Thymus (tissue), 11 donors: ENCODE results near the gene REXO4. TPM values are rescaled to one million over a fixed set of nuclear protein-coding genes. Genes with fewer than 3 reads are reported as not detected.

ENCODE experiments used
- DNase-seq, 9 donors: peaks; one replicate each; pipeline ENCODE4 v3.0.0-alpha.2; 2013; ENCODE audit warnings: low spot score in 9 of 9, low read depth in 6 of 9, missing footprints in 1 of 9
- H3K27ac ChIP-seq, 2 donors: one replicate each; pipeline ENCODE4 v1.5.1; 2013; ENCODE audit warnings: control low read depth in 1 of 2, low read depth in 1 of 2, low read length in 1 of 2, mild to moderate bottlenecking in 1 of 2, moderate library complexity in 1 of 2
- H3K27me3 ChIP-seq, 2 donors: one replicate each; pipeline ENCODE4 v1.5.1; 2013; ENCODE audit warnings: low read length in 1 of 2; ENCODE audit not compliant: control insufficient read depth in 2 of 2, insufficient read depth in 1 of 2
- H3K36me3 ChIP-seq, 2 donors: one replicate each; pipeline ENCODE4 v1.5.1; 2013; ENCODE audit warnings: low read length in 1 of 2, mild to moderate bottlenecking in 1 of 2, moderate library complexity in 1 of 2; ENCODE audit not compliant: control insufficient read depth in 2 of 2, insufficient read depth in 2 of 2
- H3K4me1 ChIP-seq, 2 donors: one replicate each; pipeline ENCODE4 v1.5.1; 2013; ENCODE audit warnings: low read length in 2 of 2; ENCODE audit not compliant: control insufficient read depth in 2 of 2, insufficient read depth in 2 of 2
- H3K4me3 ChIP-seq, 2 donors: one replicate each; pipeline ENCODE4 v1.5.1; 2013; ENCODE audit warnings: low read length in 2 of 2, control low read depth in 1 of 2, mild to moderate bottlenecking in 1 of 2
- H3K9me3 ChIP-seq, 2 donors: one replicate each; pipeline ENCODE4 v1.5.1; 2013; ENCODE audit warnings: low read length in 1 of 2, mild to moderate bottlenecking in 1 of 2; ENCODE audit not compliant: control insufficient read depth in 2 of 2, insufficient read depth in 1 of 2
- WGBS: extraction: QIAGEN DNeasy Blood & Tissue Kit; methylation state at CpG from one replicate; pipeline ENCODE4 v1.1.7; 2013; 5-methylcytosine and 5-hydroxymethylcytosine counted together
- polyA plus RNA-seq: library from polyadenylated mRNA; stranded (reverse); fragments of 200-250 nt; gene quantifications from one replicate; pipeline ENCODE4 v1.2.3, GENCODE V29; 2013
- total RNA-seq: library from RNA; stranded (reverse); fragments of 120-200 nt; gene quantifications from one replicate; pipeline ENCODE4 v1.2.4, GENCODE V29; 2013
- donor health status: healthy.

The REXO4 gene
- total and polyA plus RNA-seq, 2 donors = 17.5 to 20.4 TPM

DNA sequence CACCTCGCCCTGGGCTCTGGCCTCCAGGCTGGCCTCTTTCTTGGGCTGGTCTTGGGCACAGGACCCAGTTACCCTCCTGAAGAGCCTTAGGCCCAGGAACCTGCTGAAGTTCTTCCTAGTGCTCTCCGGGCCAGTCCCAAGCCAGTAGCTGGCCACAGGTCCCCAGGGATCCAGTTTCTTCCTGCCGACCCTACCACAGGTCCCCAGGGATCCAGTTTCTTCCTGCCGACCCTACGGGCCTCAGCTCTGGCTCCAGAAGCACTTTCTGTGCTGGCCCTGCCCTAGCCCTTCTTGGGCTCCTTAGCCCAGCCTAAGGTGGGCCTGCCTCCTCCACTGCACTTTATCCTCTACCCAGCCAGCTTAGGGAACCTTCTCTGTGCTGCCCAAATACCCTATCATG lies 23.8 kb upstream of the REXO4 start:
- Histone ChIP-seq H3K4me1 (peaks cover 0 to 2% of the 10 kb centered on the region in 2 donors), H3K4me3 (no peak overlapping the region), H3K9me3 (no peaks in the 10 kb centered on the region), H3K36me3 (no peaks in the 10 kb centered on the region), H3K27me3 (no peaks in the 10 kb centered on the region), H3K27ac (no peak overlapping the region)
- no peak for DNase-seq
- WGBS = 89% methylated on average over 5 of the region's 5 CpGs

- Histone ChIP-seq H3K9me3 (no peaks in the 10 kb centered on the region), H3K27me3 (no peaks in the 10 kb centered on the region), H3K27ac (no peak overlapping the region), H3K4me3 (no peak overlapping the region), H3K4me1 (peaks cover 0 to 2% of the 10 kb centered on the region in 2 donors), H3K36me3 (no peaks in the 10 kb centered on the region)
- WGBS = 91% methylated on average over 12 of the region's 12 CpGs
- DNase-seq = peak in 2 of 9 donors; percentile 17 to 37
These were observed 23.1 kb upstream of the REXO4 start for GRCh38 chr9:133440874-133441273.

DNA sequence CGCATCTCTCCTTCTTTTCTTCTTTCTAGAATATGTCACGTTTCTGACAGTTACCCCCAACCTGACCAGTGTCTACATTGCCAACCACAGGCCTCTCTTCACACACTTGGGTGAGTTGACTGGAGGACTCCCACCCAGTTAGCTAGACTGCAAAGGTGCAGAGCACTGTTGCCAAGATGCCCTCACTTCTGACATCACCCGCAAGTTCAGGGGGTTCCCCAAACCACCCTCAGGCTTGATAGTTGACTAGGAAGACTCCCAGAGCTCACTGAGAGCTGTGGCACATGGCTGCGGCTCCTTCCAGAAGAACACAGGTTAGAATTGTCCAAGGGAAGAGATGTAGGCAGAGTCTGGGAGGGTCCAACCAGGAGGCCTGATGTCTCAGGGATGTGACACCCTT lies 21.5 kb upstream of the REXO4 start:
- H3K27ac ChIP-seq = no peak overlapping the region
- WGBS = 72% methylated on average over 4 of the region's 4 CpGs
- no peaks in the 10 kb centered on the region for H3K27me3 ChIP-seq
- H3K9me3 ChIP-seq = no peaks in the 10 kb centered on the region
- DNase-seq = no peak
- H3K36me3 ChIP-seq = no peaks in the 10 kb centered on the region
- H3K4me3 ChIP-seq = no peak overlapping the region
- H3K4me1 ChIP-seq = peaks cover 0 to 2% of the 10 kb centered on the region in 2 donors

DNA sequence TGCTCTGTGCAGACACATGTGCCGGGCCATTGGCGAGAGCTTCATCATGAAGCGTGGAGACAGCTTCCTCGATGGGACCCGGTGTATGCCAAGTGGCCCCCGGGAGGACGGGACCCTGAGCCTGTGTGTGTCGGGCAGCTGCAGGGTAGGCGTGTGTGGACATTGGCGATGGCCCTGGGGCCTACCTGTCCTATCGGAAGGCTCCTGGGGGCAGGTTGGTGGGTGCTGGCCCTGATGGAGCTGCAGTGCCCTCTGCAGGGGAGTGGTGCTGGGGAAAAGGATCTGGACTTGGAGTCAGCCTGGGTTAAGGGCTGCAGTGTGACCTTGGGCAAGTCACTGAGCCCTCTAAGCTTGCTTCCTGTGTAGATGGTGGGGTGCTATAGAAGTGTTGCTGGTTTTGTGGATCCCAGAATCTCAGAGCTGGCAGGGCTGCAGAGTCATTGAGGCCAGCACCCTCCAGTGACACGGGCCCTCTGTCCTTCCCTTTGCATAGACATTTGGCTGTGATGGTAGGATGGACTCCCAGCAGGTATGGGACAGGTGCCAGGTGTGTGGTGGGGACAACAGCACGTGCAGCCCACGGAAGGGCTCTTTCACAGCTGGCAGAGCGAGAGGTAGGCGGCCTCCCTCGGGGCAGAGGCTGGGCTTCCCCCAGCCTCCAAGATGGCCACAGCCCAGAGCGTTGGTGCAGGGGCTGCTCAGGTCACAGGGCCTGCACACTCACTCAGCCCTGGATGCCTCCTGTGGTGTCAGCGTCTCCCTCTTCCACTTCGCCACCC lies 20.1 kb upstream of the REXO4 start:
- Histone ChIP-seq H3K9me3 (no peaks in the 10 kb centered on the region), H3K36me3 (no peaks in the 10 kb centered on the region), H3K27ac (no peak overlapping the region), H3K27me3 (no peaks in the 10 kb centered on the region), H3K4me3 (no peak overlapping the region), H3K4me1 (peaks cover 0 to 2% of the 10 kb centered on the region in 2 donors)
- DNase-seq = no peak
- 94% methylated on average over 20 of the region's 20 CpGs for WGBS

- WGBS = 96% methylated on average over 16 of the region's 16 CpGs
- H3K36me3 ChIP-seq = no peaks in the 10 kb centered on the region
These were observed 18.9 kb upstream of the REXO4 start for GRCh38 chr9:133436681-133437080.

GRCh38 chr9:133433351-133433843 lies 15.6 kb upstream of the REXO4 start:
- 95% methylated on average over 11 of the region's 11 CpGs for WGBS
- Histone ChIP-seq H3K4me1 (no peaks in the 10 kb centered on the region), H3K27me3 (peaks cover 16 to 32% of the 10 kb centered on the region in 2 donors), H3K4me3 (no peak overlapping the region), H3K36me3 (no peaks in the 10 kb centered on the region), H3K9me3 (no peaks in the 10 kb centered on the region), H3K27ac (no peak overlapping the region)
- no peak for DNase-seq

More at GRCh38 chr9:133436681-133437080, 18.9 kb upstream of the REXO4 start:
- Histone ChIP-seq H3K4me1 (peaks cover 0 to 2% of the 10 kb centered on the region in 2 donors), H3K4me3 (no peak overlapping the region), H3K27ac (no peak overlapping the region), H3K9me3 (no peaks in the 10 kb centered on the region), H3K27me3 (peaks cover 0 to 7% of the 10 kb centered on the region in 2 donors)
- no peak for DNase-seq

DNA sequence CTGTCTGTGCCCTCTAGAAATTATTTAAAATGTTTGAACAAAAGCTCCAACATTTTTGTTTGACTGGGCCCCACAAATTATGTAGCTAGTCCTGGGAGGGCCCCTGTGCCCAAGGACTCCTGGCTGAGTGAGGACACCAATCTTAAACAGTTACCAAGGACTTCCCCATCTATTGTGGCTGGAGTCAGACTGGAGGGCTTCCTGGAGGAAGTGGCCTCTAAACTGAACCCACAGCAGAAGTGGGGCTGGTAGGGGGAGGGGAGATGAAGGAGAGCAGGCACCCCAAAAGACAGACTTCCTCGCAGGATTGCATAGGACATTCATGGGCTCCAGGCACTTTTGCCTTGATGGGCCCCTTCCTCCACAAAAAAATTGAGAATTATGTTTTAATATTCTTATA lies 12.4 kb upstream of the REXO4 start:
- no peak overlapping the region for H3K4me3 ChIP-seq
- WGBS = 98% methylated on average over 1 of the region's 1 CpG
- no peaks in the 10 kb centered on the region for H3K9me3 ChIP-seq
- no peak overlapping the region for H3K27ac ChIP-seq
- peaks cover 34 to 63% of the 10 kb centered on the region in 2 donors for H3K27me3 ChIP-seq
- no peaks in the 10 kb centered on the region for H3K4me1 ChIP-seq
- no peak for DNase-seq
- H3K36me3 ChIP-seq = no peaks in the 10 kb centered on the region

GRCh38 chr9:133429641-133430161 lies 11.9 kb upstream of the REXO4 start:
- Histone ChIP-seq H3K36me3 (no peaks in the 10 kb centered on the region), H3K27ac (no peak overlapping the region), H3K9me3 (no peaks in the 10 kb centered on the region), H3K27me3 (peaks cover 34 to 65% of the 10 kb centered on the region in 2 donors), H3K4me1 (no peaks in the 10 kb centered on the region), H3K4me3 (no peak overlapping the region)
- 35% methylated on average over 49 of the region's 49 CpGs for WGBS
- no peak for DNase-seq

DNA sequence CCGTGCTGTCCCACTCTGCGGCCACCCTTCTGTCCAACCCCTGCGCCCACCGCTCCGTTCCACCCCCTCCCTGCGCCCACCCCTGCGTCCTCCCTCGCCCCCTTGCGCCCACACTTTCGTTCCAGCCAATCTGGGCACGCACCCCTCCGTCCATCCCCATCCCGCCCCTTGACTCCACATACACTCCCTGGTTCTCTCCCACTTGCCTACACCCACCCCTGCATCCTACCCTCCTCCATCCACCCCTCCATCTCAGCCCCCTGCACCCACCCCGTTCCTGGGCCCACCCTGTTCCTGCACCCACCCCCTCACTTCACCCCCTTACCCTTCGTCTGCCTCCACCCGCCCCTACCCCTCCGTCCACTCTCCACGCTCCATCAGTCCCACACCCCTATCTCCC lies 11.4 kb upstream of the REXO4 start:
- Histone ChIP-seq H3K36me3 (no peaks in the 10 kb centered on the region), H3K4me3 (no peak overlapping the region), H3K27me3 (peaks cover 34 to 66% of the 10 kb centered on the region in 2 donors), H3K4me1 (no peaks in the 10 kb centered on the region), H3K9me3 (no peaks in the 10 kb centered on the region), H3K27ac (no peak overlapping the region)
- 6% methylated on average over 18 of the region's 18 CpGs for WGBS
- no peak for DNase-seq
